Kidney epithelial cell (primary cell): ENCODE measurements around the gene ZHX3. TPM values are rescaled to one million over a fixed set of nuclear protein-coding genes. Genes with fewer than 3 reads are reported as not detected.

Experiments used
- DNase-seq: peaks from one replicate; pipeline ENCODE4 v3.0.0-alpha.2; 2010; ENCODE audit warnings: low read depth
- H3K27me3 ChIP-seq: 2 replicates; pipeline ENCODE4 v1.6.0; 2011; ENCODE audit warnings: low read length; ENCODE audit not compliant: control insufficient read depth, insufficient read depth
- H3K36me3 ChIP-seq: 2 replicates; pipeline ENCODE4 v1.5.1; 2011; ENCODE audit warnings: low read length; ENCODE audit not compliant: control insufficient read depth, insufficient read depth
- H3K4me3 ChIP-seq: 2 replicates; pipeline ENCODE4 v1.5.1; 2011; ENCODE audit warnings: low read depth, mild to moderate bottlenecking, control low read depth, low read length
- CTCF ChIP-seq: IDR thresholded peaks from 2 replicates; pipeline ENCODE4 v1.5.1; 2011; ENCODE audit warnings: mild to moderate bottlenecking, moderate library complexity, low read length, control low read depth, inconsistent platforms; ENCODE audit not compliant: insufficient read depth, poor library complexity, severe bottlenecking
- total RNA-seq: library from RNA; depleted of rRNA; stranded (reverse); fragments of >200 nt; gene quantifications from 2 replicates; pipeline ENCODE4 v1.2.3, GENCODE V29; 2015

The ZHX3 gene
- total RNA-seq, 1 donor from 2014 or later: 7.6 TPM

DNA sequence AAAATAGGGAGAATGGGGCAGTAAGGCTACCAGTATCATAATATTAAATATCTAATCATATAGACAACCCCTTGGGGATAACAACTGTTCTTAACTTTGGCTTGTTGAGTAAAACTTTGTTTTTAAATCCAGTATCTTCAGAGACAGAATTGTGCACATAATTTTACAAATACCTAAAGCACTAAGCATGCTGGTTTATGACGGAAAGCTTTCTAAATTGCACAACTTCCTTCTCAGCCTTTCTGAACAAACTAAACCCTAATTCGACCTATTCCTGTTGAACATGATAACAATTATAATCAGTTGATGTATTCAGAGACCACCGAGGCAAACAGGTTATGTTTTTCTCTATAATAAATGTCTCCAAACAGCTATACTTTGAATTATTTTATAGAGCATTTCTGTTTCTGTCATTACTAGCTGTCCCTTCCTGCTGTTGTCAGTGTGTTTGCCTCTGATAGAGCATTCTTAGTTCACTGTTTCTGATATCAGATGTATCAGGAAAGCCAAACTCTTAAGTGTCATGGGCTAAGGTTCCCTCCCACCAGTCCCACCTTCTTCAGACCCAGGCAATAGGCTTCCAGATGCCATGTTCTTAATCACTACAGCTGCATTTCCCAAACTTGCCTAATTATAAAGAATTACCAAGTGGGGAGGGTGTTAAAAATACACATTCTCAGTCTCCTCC lies 8.7 kb downstream of the ZHX3 start:
- no peak for TF ChIP-seq CTCF
- Histone ChIP-seq H3K27me3 (no peaks in the 10 kb centered on the region), H3K36me3 (no peaks in the 10 kb centered on the region), H3K4me3 (no peak overlapping the region)
- DNase-seq: no peak

GRCh38 chr20:41308290-41308711 lies 9.2 kb downstream of the ZHX3 start:
- Histone ChIP-seq H3K36me3 (no peaks in the 10 kb centered on the region), H3K27me3 (no peaks in the 10 kb centered on the region), H3K4me3 (no peak overlapping the region)
- no peak for TF ChIP-seq CTCF
- peak; percentile 88 for DNase-seq

GRCh38 chr20:41307021-41307420 lies 10.5 kb downstream of the ZHX3 start:
- no peaks in the 10 kb centered on the region for H3K36me3 ChIP-seq
- no peak for DNase-seq
- TF ChIP-seq CTCF: no peak
- H3K27me3 ChIP-seq: no peaks in the 10 kb centered on the region
- H3K4me3 ChIP-seq: no peak overlapping the region

- DNase-seq: no peak
- TF ChIP-seq CTCF: no peak
- Histone ChIP-seq H3K27me3 (no peaks in the 10 kb centered on the region), H3K4me3 (no peak overlapping the region), H3K36me3 (no peaks in the 10 kb centered on the region)
Observed at GRCh38 chr20:41306061-41306727, 11.3 kb downstream of the ZHX3 start.

DNA sequence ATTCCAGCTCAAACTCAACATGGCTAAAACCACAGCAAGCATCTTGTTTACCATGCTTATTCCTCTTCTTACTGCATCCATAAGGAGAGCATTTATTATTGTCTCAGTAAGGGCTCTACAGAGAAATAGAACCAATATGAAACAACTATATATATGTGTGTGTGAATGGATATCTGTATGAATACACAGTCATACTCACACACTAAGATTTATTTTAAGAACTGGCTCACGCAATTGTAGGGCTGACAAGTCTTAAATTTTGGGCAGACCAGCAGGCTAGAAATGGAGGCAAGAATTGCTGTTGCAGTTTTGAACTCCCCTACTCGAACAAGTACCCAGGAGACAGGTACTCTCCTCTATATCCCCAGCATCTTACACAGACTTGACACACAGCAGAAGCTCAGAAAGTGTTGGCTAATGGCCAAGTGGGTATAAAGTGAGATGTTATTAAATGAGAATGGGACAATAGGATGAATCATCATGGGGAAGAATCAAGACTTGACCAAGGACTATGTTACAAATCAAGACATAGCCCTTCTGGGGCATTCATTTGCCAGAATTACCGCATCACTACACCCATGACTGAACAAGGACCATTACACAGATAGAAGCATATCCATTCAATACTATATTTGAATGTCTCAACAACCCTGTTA lies 13.0 kb downstream of the ZHX3 start:
- no peak for TF ChIP-seq CTCF
- no peak for DNase-seq
- no peak overlapping the region for H3K4me3 ChIP-seq
- no peaks in the 10 kb centered on the region for H3K36me3 ChIP-seq
- H3K27me3 ChIP-seq: no peaks in the 10 kb centered on the region
